Measurements from ENCODE around the gene GPC5. TPM values are rescaled to one million over a fixed set of nuclear protein-coding genes. Genes with fewer than 3 reads are reported as not detected.

The GPC5 gene
- total and polyA plus RNA-seq, 2 of the 13 experiments (the other 11 are each of a cell fraction or from before 2014, with no cell fraction given) = 0.02 to 0.07 TPM

DNA sequence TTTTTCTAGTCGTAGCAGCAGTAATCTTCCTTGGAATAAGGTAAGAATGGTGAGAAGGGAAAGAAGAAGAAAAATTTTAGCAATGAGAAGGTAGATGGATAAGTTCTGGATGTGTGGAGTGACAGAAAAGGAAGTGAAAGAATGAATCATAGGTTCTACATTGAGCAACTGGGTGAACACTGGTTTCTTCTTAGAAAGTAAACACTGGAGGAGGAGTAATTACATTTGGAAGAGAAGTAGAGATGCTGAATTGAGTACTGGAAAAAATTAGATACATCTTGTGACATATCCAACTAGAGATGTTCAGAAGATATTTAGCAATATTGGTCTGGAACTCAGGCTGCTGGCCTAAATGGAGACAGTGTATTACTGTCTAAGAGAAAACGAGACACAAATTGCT is 148.5 kb downstream of the GPC5 start:
- no peak for FAIRE-seq
- Histone ChIP-seq H3K27me3 (ENCODE audit: control insufficient read depth in 1 of 2, insufficient read depth in 2 of 2, low read length in 2 of 2) (no peaks in the 10 kb centered on the region), H3K27ac (ENCODE audit: extremely low read length, insufficient read depth, low read length) (no peak overlapping the region), H3K9me3 (ENCODE audit: low read length) (peaks cover 31% of the 10 kb centered on the region), H3K36me3 (replicated peaks in 1 of 2; ENCODE audit: control insufficient read depth in 1 of 2, insufficient read depth in 2 of 2, low read length in 2 of 2) (no peaks in the 10 kb centered on the region), H3K4me1 (ENCODE audit: insufficient read depth, low read length) (no peaks in the 10 kb centered on the region), H3K9ac (ENCODE audit: insufficient read depth, low read depth, low read length) (no peak overlapping the region), H2AFZ (ENCODE audit: low read length) (no peak overlapping the region), H4K20me1 (ENCODE audit: insufficient read depth, low read length) (no peaks in the 10 kb centered on the region), H3K4me2 (ENCODE audit: low read depth, low read length) (no peak overlapping the region), H3K79me2 (ENCODE audit: insufficient read depth, low read length) (no peaks in the 10 kb centered on the region), H3K4me3 (replicated peaks in 1 of 3; ENCODE audit: insufficient read depth in 1 of 3, low read depth in 2 of 3, low read length in 3 of 3) (no peak overlapping the region)
- TF ChIP-seq ZNF343 (CRISPR knock-in tag; IDR thresholded peaks at IDR 0.05) (no peak), ZNF329 (CRISPR knock-in tag; IDR thresholded peaks at IDR 0.05; ENCODE audit: low read depth) (no peak), ZNF17 (CRISPR knock-in tag; IDR thresholded peaks at IDR 0.05) (no peak), HOXA9 (CRISPR knock-in tag; IDR thresholded peaks at IDR 0.05; ENCODE audit: borderline replicate concordance) (no peak), KDM2A (CRISPR knock-in tag; IDR thresholded peaks at IDR 0.05; ENCODE audit: borderline replicate concordance, low read depth) (no peak), HOXA5 (CRISPR knock-in tag; IDR thresholded peaks at IDR 0.05) (no peak), KLF11 (CRISPR knock-in tag; IDR thresholded peaks at IDR 0.05) (no peak), ZNF558 (CRISPR knock-in tag; IDR thresholded peaks at IDR 0.05; ENCODE audit: borderline replicate concordance) (no peak), ZNF75D (CRISPR knock-in tag; IDR thresholded peaks at IDR 0.05; ENCODE audit: borderline replicate concordance) (no peak)
- TF ChIP-seq, protein P1, sequence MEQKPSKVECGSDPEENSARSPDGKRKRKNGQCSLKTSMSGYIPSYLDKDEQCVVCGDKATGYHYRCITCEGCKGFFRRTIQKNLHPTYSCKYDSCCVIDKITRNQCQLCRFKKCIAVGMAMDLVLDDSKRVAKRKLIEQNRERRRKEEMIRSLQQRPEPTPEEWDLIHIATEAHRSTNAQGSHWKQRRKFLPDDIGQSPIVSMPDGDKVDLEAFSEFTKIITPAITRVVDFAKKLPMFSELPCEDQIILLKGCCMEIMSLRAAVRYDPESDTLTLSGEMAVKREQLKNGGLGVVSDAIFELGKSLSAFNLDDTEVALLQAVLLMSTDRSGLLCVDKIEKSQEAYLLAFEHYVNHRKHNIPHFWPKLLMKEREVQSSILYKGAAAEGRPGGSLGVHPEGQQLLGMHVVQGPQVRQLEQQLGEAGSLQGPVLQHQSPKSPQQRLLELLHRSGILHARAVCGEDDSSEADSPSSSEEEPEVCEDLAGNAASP (CRISPR knock-in tag; IDR thresholded peaks at IDR 0.05; ENCODE audit: borderline replicate concordance) = no peak
- TF ChIP-seq, protein P2, sequence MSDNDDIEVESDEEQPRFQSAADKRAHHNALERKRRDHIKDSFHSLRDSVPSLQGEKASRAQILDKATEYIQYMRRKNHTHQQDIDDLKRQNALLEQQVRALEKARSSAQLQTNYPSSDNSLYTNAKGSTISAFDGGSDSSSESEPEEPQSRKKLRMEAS (IDR thresholded peaks at IDR 0.05) = no peak
- no TSS peak for BruUV-seq (replicated peaks)
- ChIA-PET POLR2A (no interaction called here), CTCF (ENCODE audit: low intra/inter-chr PET ratio, low total read pairs) (no interaction called here)
- ATAC-seq = no peak
- intact Hi-C loops (cut with micrococcal nuclease; ENCODE audit: unreplicated experiment) (no loop called here), in situ Hi-C loops (cut with HindIII; ENCODE audit: extremely low pct_ligation_motif_present, low pct_unique_long_range_greater_than_20kb) (no loop called here)
- 3% methylated on average over 2 of the region's 2 CpGs for WGBS (ENCODE audit: low lambda C conversion rate)
- DNase-seq (ENCODE audit: low spot score) = no peak

Data from HepG2 (cell line).